ENCODE measurements around the gene GEMIN8.
A peak's percentile ranks its signal among the peaks of the same experiment; 100 is the strongest.

The GEMIN8 gene

GRCh38 chrX:14029425-14030173 lies at the start of gene GEMIN8:
GEMIN8 (minus strand) TSS chrX:14029892; CDS start chrX:14021478, 8,414 bp downstream.
- peak; percentile 87 for DNase-seq

- DNase-seq, result no peak
These were observed 46.9 kb upstream of the GEMIN8 start for GRCh38 chrX:14076639-14077038.

DNA sequence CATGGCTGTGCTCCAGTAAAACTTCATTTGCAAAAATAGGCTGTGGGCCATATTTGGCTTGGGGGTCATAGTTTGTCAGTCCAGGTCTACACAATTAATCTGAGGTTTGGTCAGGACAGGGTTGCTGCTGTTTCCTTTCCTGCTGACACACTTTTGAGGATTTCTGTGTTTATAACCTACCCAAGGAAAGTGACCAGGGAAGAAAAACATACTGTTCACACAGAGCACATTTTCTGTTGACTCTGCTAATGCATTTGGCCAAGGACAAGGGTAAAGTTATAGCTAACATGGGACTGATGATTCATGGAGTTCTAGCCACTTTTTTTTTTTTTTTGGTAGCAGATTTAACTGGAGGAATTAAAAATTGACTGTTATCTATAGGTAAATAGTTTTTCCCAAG lies 43.9 kb upstream of the GEMIN8 start:
- no peak for DNase-seq

- no peak for DNase-seq
These were observed 43.4 kb upstream of the GEMIN8 start for GRCh38 chrX:14073071-14073470.

DNA sequence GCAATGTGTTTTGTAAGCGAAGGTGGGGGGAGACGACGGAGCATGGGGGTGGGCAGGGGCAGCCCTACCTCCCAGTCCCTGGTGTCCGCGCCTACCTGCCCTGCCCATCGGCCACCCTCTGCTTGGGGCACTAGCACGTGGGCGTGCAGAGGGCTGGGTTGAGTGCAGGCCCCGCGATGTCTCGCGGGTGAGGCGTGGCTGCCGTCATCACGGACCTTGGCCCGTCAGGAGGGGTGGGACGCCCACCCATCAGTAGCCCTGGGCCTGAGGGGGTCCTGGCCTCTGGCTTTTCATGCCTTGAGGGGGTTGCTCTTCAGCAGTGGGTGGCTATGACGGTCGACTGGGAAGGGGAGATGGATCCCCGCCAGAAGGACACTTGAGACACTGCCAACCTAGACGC lies 36.1 kb upstream of the GEMIN8 start:
- DNase-seq, result no peak

GRCh38 chrX:14064626-14065432 lies 35.1 kb upstream of the GEMIN8 start:
- DNase-seq, result no peak

DNA sequence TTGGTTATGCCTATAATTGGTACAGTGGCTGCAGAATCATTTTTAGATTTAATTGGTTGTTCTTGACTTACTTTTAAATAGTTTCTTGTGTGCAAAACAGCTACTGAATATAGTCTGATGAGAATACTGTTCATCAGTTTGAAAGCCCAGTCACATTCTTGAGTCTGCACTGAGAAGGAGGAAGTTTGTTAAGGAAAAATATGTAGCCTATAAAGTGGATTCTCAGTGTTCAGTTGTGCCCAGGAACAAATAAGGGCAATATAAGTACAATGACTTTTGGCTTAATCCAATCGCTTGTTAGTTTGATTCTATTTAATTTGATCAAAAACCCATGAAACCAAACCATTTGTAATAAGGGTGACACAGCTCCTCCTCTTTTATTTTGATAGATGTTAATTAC lies 32.8 kb upstream of the GEMIN8 start:
- no peak for DNase-seq

GRCh38 chrX:14056206-14056605 lies 26.5 kb upstream of the GEMIN8 start:
- no peak for DNase-seq

DNA sequence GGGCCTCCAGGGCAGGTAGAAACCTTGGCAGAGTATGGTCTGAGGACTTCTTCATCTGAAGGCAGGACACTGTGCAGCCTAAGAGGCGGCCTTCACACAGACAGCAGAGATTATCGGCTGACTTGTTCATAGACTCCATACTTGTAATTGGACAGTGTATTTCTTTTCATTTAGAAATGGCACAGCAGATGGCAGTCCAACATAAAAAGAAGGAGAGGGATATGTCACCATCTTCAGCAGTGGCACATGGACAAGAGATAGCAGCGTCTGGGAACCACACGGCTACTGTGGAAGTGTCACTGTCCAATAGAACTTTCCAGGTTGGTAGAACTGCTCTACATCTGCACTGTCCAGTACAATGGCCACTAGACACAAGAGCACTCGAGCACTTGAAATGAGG lies 21.7 kb upstream of the GEMIN8 start:
- DNase-seq, result no peak

DNA sequence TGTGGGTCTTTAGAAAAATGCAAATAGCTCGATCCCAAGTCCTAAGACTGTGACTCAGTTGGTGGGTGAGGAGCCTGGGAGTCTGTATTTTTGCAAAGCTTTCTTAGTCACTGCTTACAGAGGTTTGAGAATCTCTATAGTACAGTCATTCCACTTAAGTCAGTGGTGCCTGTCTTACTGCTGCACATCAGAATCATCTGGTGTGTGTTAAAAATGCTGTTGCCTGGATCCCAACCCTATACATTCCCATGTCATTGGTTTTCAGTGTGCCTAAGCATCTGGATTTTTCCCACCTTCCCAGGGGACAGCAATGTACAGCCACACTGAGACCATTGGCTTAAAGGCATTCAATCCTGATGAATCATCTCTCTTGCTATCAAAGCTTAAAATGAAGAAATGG lies 21.0 kb upstream of the GEMIN8 start:
- no peak for DNase-seq

GRCh38 chrX:14043209-14043608 lies 13.5 kb upstream of the GEMIN8 start:
- DNase-seq, result no peak

GRCh38 chrX:14039344-14039743 lies 9.7 kb upstream of the GEMIN8 start:
- DNase-seq, result peak; percentile 79

DNA sequence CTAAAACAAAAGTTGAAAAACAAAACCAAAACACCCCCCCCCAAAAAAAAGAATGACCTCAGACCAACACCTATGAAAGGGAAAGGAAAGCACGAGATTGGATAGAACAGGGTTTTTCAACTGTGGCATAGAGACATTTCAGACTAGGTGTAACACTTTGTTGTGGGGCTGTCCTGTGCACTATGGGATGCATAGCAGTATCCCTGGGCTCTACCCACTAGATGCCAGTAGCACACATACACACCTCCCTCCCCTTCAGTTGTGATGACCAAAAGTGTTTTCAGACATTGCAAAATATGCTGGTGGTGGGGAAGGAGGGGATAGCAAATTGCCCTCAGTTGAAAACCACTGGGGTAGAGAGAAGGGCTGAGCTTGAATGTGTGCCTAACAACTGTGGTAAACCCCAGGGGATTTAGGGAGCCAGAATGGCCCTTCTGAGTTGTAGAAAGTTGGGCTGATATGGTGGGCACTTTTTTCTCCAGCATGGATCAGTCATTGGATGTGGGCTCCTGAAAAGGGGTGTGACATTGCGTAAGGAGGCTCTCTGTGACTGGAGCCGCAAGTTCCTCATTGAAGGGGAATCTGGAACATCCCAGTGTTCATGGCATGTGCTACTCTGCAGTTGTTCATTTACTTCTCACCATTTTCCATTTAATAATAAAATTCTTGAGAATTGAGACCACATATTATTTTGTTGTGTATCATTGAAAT lies 8.8 kb upstream of the GEMIN8 start:
- peak; percentile 34 for DNase-seq

DNA sequence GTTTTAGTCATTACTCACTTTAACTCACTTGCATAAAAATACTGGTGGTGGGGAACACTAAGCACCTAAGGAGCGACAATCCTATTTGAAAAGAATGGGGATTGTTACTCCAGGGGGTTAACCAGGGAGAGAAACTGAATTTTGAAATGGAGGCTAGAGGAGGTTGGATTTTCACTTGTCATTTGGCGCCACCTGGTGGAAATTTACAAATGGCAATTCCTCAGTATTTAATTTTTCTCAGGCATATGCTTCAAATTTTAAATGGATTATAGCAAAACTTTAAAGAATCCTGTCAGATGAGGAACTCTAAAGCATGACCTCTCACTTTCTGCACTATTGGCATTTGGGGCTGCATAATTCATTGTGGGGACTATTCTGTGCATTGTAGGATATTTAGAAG lies 2.7 kb upstream of the GEMIN8 start:
- peak; percentile 65 for DNase-seq

DNA sequence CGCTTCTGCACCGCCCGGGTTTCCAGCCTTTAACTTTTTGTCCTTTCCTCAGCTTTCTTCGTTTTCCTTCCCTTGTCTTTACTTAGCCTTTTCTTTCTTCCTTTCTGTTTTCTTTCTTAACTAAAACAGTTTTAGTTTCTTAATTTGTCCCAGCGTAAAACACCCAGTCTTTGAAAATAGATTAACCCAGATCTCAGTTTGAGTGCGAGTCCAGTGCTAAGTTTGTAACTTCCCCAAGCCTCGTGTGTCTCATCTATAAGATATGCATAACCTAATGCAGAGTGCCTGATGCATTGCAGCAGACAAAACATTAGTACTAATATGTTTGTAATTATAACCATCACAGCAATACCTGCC lies 460 bp upstream of the GEMIN8 start:
- peak; percentile 23 for DNase-seq

GRCh38 chrX:14029039-14029424 lies 660 bp downstream of the GEMIN8 start:
- DNase-seq, result no peak

DNA sequence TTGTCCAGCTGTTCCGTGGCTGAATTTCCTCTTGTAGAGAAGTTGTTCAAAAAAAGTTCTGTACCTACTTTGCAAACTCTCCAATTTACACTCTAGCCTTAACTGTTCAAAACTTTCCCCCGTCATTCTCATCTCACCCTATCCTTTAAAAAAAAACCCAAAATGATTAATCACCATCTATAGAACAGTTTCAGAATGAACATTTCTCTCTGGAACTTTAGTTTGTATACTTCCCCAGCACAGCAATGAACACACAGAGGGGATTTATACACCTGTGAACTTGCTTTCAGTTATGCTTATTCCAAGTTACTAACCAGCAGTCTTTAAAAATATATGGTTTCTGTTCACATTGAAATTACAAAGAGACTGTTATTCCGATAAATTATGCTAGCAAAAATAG lies 1.2 kb downstream of the GEMIN8 start:
- peak; percentile 29 for DNase-seq

- peak; percentile 81 for DNase-seq
These were observed 2.1 kb downstream of the GEMIN8 start for GRCh38 chrX:14027511-14028019.

DNA sequence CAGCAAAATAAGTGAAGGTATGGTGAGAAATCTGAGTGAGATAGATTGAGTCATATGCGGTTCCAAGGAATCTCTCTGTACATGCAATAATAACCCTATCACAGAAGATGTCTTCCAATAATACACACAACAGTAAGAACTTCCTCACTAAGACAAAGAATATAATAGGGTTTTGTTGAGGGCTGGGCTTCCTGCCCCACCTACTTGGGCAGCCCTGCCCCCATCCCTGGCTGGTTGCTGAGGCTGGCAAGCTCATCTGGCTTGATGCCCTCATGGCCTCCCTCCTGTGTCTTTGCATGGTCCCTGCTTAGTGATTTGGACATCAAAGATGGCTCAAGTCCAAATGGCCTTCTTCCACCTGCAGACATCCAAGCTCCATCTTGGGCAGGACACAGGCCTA lies 2.7 kb downstream of the GEMIN8 start:
- no peak for DNase-seq

DNA sequence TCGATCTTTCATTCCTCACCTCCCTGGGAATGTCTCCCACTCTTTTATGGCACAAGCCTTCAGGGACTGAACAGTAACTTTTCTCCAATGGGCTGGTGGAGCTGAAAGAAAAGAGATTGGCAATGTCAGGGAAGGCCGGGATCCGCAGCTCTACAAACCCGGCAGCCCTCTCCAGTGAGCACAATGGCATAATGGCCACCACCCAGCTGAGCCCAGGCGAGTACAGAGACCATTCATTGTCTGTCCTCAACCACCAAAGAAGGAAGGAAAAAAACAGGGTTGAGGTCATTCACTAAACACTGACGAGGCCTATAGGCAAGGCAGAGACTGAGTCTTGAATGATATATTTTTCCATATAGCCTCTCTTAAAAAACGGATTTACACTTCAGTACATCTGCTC lies 3.6 kb downstream of the GEMIN8 start:
- DNase-seq, result no peak

DNA sequence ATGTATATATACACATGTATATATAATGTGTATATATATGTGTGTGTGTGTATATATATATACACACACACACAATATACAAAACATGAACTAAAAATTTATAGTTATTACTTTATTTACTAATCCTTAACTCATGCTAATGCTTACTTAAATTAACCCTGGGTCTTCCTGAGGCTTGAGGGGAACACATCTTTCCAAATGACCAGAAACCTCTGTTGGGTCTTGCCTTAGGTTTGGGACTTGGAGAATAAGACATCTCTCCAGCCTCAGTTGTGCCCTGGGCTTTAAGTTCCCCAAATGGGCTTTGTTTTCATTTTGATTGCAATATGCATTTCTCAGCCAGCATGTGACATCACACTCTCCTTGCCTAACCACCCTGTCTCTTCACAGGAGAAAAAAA lies 7.7 kb downstream of the GEMIN8 start:
- peak; percentile 27 for DNase-seq

- DNase-seq, result no peak
These were observed 12.3 kb downstream of the GEMIN8 start for GRCh38 chrX:14017399-14017798.

DNA sequence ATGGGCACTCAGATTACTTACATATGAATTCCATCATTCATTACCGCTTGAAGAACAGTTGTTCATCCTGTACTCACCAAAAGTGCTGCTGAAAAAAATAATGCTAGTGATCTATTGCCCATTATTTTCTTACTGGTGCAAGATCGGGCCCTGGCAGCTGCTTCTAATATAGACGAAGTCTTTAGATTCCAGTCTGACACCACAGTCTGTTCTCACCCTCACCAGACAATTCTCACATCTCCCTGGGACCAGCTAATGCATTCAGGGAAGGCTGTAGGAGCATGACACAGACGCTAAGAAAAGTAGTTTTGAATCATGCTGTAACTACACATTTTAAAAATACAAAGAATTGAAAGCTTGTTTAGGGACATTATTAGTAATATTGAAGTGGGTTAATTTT lies 13.8 kb downstream of the GEMIN8 start:
- no peak for DNase-seq

GRCh38 chrX:14015294-14015693 lies 14.4 kb downstream of the GEMIN8 start:
- DNase-seq, result no peak
